ENCODE measurements around the gene MDFI. TPM values are rescaled to one million over a fixed set of nuclear protein-coding genes. Genes with fewer than 3 reads are reported as not detected.

The MDFI gene
- total RNA-seq, 2 experiments from 2014 or later, result not detected

GRCh38 chr6:41589636-41590622, 48.3 kb upstream of the MDFI start:
- no peak for TF ChIP-seq EZH2phosphoT487 (IDR thresholded peaks at IDR 0.05; ENCODE audit: borderline replicate concordance, low read depth, low read length)
- TF ChIP-seq, protein P1, sequence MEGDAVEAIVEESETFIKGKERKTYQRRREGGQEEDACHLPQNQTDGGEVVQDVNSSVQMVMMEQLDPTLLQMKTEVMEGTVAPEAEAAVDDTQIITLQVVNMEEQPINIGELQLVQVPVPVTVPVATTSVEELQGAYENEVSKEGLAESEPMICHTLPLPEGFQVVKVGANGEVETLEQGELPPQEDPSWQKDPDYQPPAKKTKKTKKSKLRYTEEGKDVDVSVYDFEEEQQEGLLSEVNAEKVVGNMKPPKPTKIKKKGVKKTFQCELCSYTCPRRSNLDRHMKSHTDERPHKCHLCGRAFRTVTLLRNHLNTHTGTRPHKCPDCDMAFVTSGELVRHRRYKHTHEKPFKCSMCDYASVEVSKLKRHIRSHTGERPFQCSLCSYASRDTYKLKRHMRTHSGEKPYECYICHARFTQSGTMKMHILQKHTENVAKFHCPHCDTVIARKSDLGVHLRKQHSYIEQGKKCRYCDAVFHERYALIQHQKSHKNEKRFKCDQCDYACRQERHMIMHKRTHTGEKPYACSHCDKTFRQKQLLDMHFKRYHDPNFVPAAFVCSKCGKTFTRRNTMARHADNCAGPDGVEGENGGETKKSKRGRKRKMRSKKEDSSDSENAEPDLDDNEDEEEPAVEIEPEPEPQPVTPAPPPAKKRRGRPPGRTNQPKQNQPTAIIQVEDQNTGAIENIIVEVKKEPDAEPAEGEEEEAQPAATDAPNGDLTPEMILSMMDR (conservative IDR thresholded peaks at IDR 0.05; ENCODE audit: low read length), result no peak
- no peak overlapping the region for H3K4me3 ChIP-seq (ENCODE audit: low read depth, low read length, poor library complexity, severe bottlenecking)
- no TSS peak for BruUV-seq (replicated peaks)
- DNase-seq (ENCODE audit: low spot score), result no peak
- H2AFZ ChIP-seq (ENCODE audit: low read length), result no peak overlapping the region
- POLR2A ChIA-PET, result no interaction called here
- no peak overlapping the region for H3K4me2 ChIP-seq (ENCODE audit: low read length)
- H3K9me3 ChIP-seq (ENCODE audit: low read length), result no peaks in the 10 kb centered on the region
- H3K36me3 ChIP-seq (ENCODE audit: insufficient read depth, low read length), result peaks cover 8% of the 10 kb centered on the region; the same call in 1 of the 2 replicates
- no peaks in the 10 kb centered on the region for H4K20me1 ChIP-seq (ENCODE audit: insufficient read depth, low read length)
- CTCF ChIA-PET (ENCODE audit: unreplicated experiment), result no interaction called here
- no peaks in the 10 kb centered on the region for H3K4me1 ChIP-seq (ENCODE audit: insufficient read depth, low read length, poor library complexity, severe bottlenecking)
- no peaks in the 10 kb centered on the region for H3K79me2 ChIP-seq (ENCODE audit: insufficient read depth, low read depth, low read length)
- H3K27ac ChIP-seq (ENCODE audit: low read depth, low read length, poor library complexity, severe bottlenecking), result no peak overlapping the region
- H3K9me2 ChIP-seq (ENCODE audit: insufficient read depth, low read length), result no peaks in the 10 kb centered on the region
- intact Hi-C loops (cut with micrococcal nuclease; ENCODE audit: unreplicated experiment), result no loop called here

DNA sequence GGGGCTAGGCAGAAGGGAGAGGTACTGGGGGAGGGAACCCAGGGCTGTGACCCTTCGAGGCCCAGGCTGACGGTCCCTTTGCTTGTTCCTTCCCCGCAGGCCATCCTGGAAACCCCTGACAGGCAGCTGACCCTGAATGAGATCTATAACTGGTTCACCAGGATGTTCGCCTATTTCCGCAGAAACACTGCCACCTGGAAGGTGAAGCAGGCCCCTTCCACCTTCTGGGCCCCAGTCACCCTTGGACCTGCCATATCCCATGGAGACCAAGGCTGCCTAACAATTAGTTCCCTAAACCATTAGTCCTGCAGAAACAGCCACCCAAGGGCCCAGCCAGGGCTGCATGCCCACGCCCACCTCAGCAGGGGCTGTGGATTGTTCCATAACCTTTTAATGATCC, 47.1 kb upstream of the MDFI start:
- Histone ChIP-seq H3K9me2 (ENCODE audit: insufficient read depth, low read length) (no peaks in the 10 kb centered on the region), H3K79me2 (ENCODE audit: insufficient read depth, low read depth, low read length) (no peaks in the 10 kb centered on the region), H3K27ac (ENCODE audit: low read depth, low read length, poor library complexity, severe bottlenecking) (no peak overlapping the region), H3K9me3 (ENCODE audit: low read length) (no peaks in the 10 kb centered on the region), H3K4me3 (ENCODE audit: low read depth, low read length, poor library complexity, severe bottlenecking) (no peak overlapping the region), H3K4me1 (ENCODE audit: insufficient read depth, low read length, poor library complexity, severe bottlenecking) (no peaks in the 10 kb centered on the region), H2AFZ (ENCODE audit: low read length) (no peak overlapping the region), H3K36me3 (ENCODE audit: insufficient read depth, low read length) (peaks cover 8% of the 10 kb centered on the region; the same call in 1 of the 2 replicates), H4K20me1 (ENCODE audit: insufficient read depth, low read length) (no peaks in the 10 kb centered on the region), H3K4me2 (ENCODE audit: low read length) (no peak overlapping the region)
- DNase-seq (ENCODE audit: low spot score), result no peak
- intact Hi-C loops (cut with micrococcal nuclease; ENCODE audit: unreplicated experiment), result no loop called here
- CTCF ChIA-PET (ENCODE audit: unreplicated experiment), result no interaction called here
- POLR2A ChIA-PET, result interaction anchor here (0.7 kb wide), 2 partner anchors 75 to 205 kb away, joined by 3 read pairs; no protein-coding TSS in a partner anchor
- TF ChIP-seq, protein P1 (conservative IDR thresholded peaks at IDR 0.05; ENCODE audit: low read length), result no peak
- BruUV-seq (replicated peaks), result no TSS peak
